ENCODE measurements around the gene TPP1. TPM values are rescaled to one million over a fixed set of nuclear protein-coding genes. Genes with fewer than 3 reads are reported as not detected.

The TPP1 gene
- total and polyA plus RNA-seq, 7 donors, result 13.2 to 60.3 (median 47.9) TPM

GRCh38 chr11:6656936-6657335 is 37.7 kb upstream of the TPP1 start:
- H3K9me3 ChIP-seq, result no peaks in the 10 kb centered on the region
- peak overlapping the region in 3 of 4 donors; percentile 81 to 91 (median 88) for H3K27ac ChIP-seq
- no peak overlapping the region for H3K4me3 ChIP-seq
- 59 to 81% methylated on average over 5 of the region's 5 CpGs for WGBS, 2 donors
- no peak for DNase-seq
- peaks cover 0 to 34% (median 24%) of the 10 kb centered on the region in 4 donors for H3K4me1 ChIP-seq
- H3K27me3 ChIP-seq, result no peaks in the 10 kb centered on the region
- intact Hi-C loops (cut with DNase I), result no loop called here
- no peaks in the 10 kb centered on the region for H3K36me3 ChIP-seq
- no peak for TF ChIP-seq POLR2A (IDR thresholded peaks at IDR 0.05)
- no peak for TF ChIP-seq POLR2AphosphoS5 (IDR thresholded peaks at IDR 0.05)
- no peak for TF ChIP-seq CTCF (IDR thresholded peaks at IDR 0.05)
- no peak for TF ChIP-seq EP300 (IDR thresholded peaks at IDR 0.05)

GRCh38 chr11:6656584-6656915 is 37.3 kb upstream of the TPP1 start:
- no peak for TF ChIP-seq EP300 (IDR thresholded peaks at IDR 0.05)
- TF ChIP-seq POLR2AphosphoS5 (IDR thresholded peaks at IDR 0.05), result no peak
- no peak for TF ChIP-seq CTCF (IDR thresholded peaks at IDR 0.05)
- no peak for TF ChIP-seq POLR2A (IDR thresholded peaks at IDR 0.05)

GRCh38 chr11:6655790-6656583 is 36.8 kb upstream of the TPP1 start, which contains the start of gene DCHS1:
TSS of gene DCHS1 (minus strand) at chr11:6655809. CDS start at chr11:6641613, 14,196 bp downstream.
- Histone ChIP-seq H3K27me3 (no peaks in the 10 kb centered on the region), H3K36me3 (no peaks in the 10 kb centered on the region), H3K4me3 (peak within 1 kb of the TSS; percentile 48 to 68 (median 64)), H3K9me3 (no peaks in the 10 kb centered on the region), H3K4me1 (peaks cover 0 to 34% (median 24%) of the 10 kb centered on the region in 4 donors), H3K27ac (peak within 1 kb of the TSS; percentile 72 to 91 (median 84))
- TF ChIP-seq CTCF (IDR thresholded peaks at IDR 0.05) (no peak), POLR2AphosphoS5 (IDR thresholded peaks at IDR 0.05) (peak in 2 of 4 donors; percentile 58 to 64), EP300 (IDR thresholded peaks at IDR 0.05) (no peak), POLR2A (IDR thresholded peaks at IDR 0.05) (peak in 1 of 2 donors; percentile 32)
- DNase-seq, result peak; percentile 75
- intact Hi-C loops (cut with DNase I), result loop anchor here (2.0 kb wide), 1 partner anchor 37 kb away; the partner anchor contains the start of gene TPP1
- WGBS, 2 donors, result 8 to 12% methylated on average over 40 to 43 of the region's 56 CpGs

More at GRCh38 chr11:6656584-6656915, 37.3 kb upstream of the TPP1 start:
- Histone ChIP-seq H3K4me1 (peaks cover 0 to 34% (median 24%) of the 10 kb centered on the region in 4 donors), H3K9me3 (no peaks in the 10 kb centered on the region), H3K27me3 (no peaks in the 10 kb centered on the region), H3K27ac (peak overlapping the region in 3 of 4 donors; percentile 81 to 91 (median 88)), H3K36me3 (no peaks in the 10 kb centered on the region), H3K4me3 (peak overlapping the region in 3 of 4 donors; percentile 61 to 68 (median 67))
- intact Hi-C loops (cut with DNase I), result no loop called here
- no peak for DNase-seq
- 54 to 75% methylated on average over 4 of the region's 4 CpGs for WGBS, 2 donors

GRCh38 chr11:6655020-6655789 is 36.0 kb upstream of the TPP1 start:
- Histone ChIP-seq H3K36me3 (no peaks in the 10 kb centered on the region), H3K9me3 (no peaks in the 10 kb centered on the region), H3K4me3 (peak overlapping the region; percentile 48 to 68 (median 64)), H3K27ac (peak overlapping the region; percentile 72 to 91 (median 84)), H3K27me3 (no peaks in the 10 kb centered on the region), H3K4me1 (peaks cover 0 to 34% (median 24%) of the 10 kb centered on the region in 4 donors)
- peak; percentile 74 for DNase-seq
- WGBS, 2 donors, result 4% methylated on average over 84 of the region's 84 CpGs
- intact Hi-C loops (cut with DNase I), result loop anchor here (2.0 kb wide), 1 partner anchor 36 kb away; the partner anchor contains the start of gene TPP1
- TF ChIP-seq POLR2AphosphoS5 (IDR thresholded peaks at IDR 0.05) (peak in 2 of 4 donors; percentile 2 to 17), POLR2A (IDR thresholded peaks at IDR 0.05) (no peak)
